GOT3 (cell line): ENCODE measurements around the gene HDAC8.
"Not testable (repeated sequence)": the region's sequence is repeated elsewhere in the genome, so short reads cannot be mapped to it uniquely, and the experiment has no call there.

ENCODE experiments used
- DNase-seq: peaks from one replicate; lab custom pipeline; 2025; ENCODE audit warnings: mixed read lengths; lab: John Stamatoyannopoulos, UW

The HDAC8 gene

GRCh38 chrX:72572248-72573157 lies at the start of gene HDAC8:
HDAC8 (minus strand) TSS chrX:72572843; CDS start chrX:72572761, 82 bp downstream.
- no peak for DNase-seq

GRCh38 chrX:72621625-72622485 lies 49.2 kb upstream of the HDAC8 start:
- DNase-seq, result no peak

GRCh38 chrX:72621163-72621562 lies 48.5 kb upstream of the HDAC8 start:
- no peak for DNase-seq

GRCh38 chrX:72620550-72621145 lies 48.0 kb upstream of the HDAC8 start:
- DNase-seq, result no peak

GRCh38 chrX:72609313-72609712 lies 36.7 kb upstream of the HDAC8 start:
- no peak for DNase-seq

- no peak for DNase-seq
Observed at GRCh38 chrX:72604705-72605104, 32.1 kb upstream of the HDAC8 start.

GRCh38 chrX:72604112-72604511 lies 31.5 kb upstream of the HDAC8 start:
- no peak for DNase-seq

GRCh38 chrX:72591038-72591437 lies 18.4 kb upstream of the HDAC8 start:
- DNase-seq, result not testable (repeated sequence)

- no peak for DNase-seq
Observed at GRCh38 chrX:72584163-72584562, 11.5 kb upstream of the HDAC8 start.

GRCh38 chrX:72576141-72576894 lies 3.7 kb upstream of the HDAC8 start:
- DNase-seq, result no peak

- no peak for DNase-seq
Observed at GRCh38 chrX:72573158-72573511, 492 bp upstream of the HDAC8 start.

- peak; percentile 1 for DNase-seq
Observed at GRCh38 chrX:72569786-72570185, 2.9 kb downstream of the HDAC8 start.

GRCh38 chrX:72568406-72569092 lies 4.1 kb downstream of the HDAC8 start:
- DNase-seq, result no peak

- DNase-seq, result no peak
Observed at GRCh38 chrX:72566448-72566847, 6.2 kb downstream of the HDAC8 start.

GRCh38 chrX:72559655-72560054 lies 13.0 kb downstream of the HDAC8 start:
- DNase-seq, result not testable (repeated sequence)

- DNase-seq, result no peak
Observed at GRCh38 chrX:72554448-72555140, 18.0 kb downstream of the HDAC8 start.

- not testable (repeated sequence) for DNase-seq
Observed at GRCh38 chrX:72552443-72552842, 20.2 kb downstream of the HDAC8 start.

GRCh38 chrX:72545990-72546389 lies 26.7 kb downstream of the HDAC8 start:
- no peak for DNase-seq

- DNase-seq, result no peak
Observed at GRCh38 chrX:72540318-72540717, 32.3 kb downstream of the HDAC8 start.

GRCh38 chrX:72539822-72540221 lies 32.8 kb downstream of the HDAC8 start:
- no peak for DNase-seq

- no peak for DNase-seq
Observed at GRCh38 chrX:72536542-72536941, 36.1 kb downstream of the HDAC8 start.
